IPS DF 4.7 (cell line): ENCODE data around the gene R3HDM1.
"Not testable (repeated sequence)": the region's sequence is repeated elsewhere in the genome, so short reads cannot be mapped to it uniquely, and the experiment has no call there.

Experiments
- DNase-seq: peaks from one replicate; pipeline ENCODE4 v3.0.0-alpha.2; 2013; ENCODE audit warnings: low spot score; ENCODE audit errors: extremely low read depth

The R3HDM1 gene

GRCh38 chr2:135641156-135642068, 110.1 kb downstream of the R3HDM1 start:
- no peak for DNase-seq

GRCh38 chr2:135647836-135648579, 116.7 kb downstream of the R3HDM1 start:
- no peak for DNase-seq

DNA sequence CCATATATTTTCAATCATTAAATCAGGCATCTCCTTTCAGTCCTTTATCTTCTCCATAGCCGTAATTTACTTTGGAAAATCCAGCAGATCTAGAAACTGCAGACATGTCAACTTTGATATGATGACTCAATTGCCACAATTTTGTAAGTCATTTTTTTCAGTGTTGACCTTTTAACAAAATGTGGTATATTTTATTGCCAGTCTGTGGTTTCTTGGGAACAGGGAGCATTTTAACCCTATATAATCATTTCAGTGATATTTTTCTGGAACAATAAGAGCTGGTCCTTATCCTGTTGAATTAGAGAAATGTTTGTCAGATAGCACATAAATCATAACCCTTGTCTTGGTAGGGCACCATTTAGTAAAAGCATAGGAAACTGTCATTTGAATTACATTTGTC, 119.4 kb downstream of the R3HDM1 start:
- DNase-seq, result no peak

- DNase-seq, result no peak
Observed at GRCh38 chr2:135651717-135652116, 120.4 kb downstream of the R3HDM1 start.

DNA sequence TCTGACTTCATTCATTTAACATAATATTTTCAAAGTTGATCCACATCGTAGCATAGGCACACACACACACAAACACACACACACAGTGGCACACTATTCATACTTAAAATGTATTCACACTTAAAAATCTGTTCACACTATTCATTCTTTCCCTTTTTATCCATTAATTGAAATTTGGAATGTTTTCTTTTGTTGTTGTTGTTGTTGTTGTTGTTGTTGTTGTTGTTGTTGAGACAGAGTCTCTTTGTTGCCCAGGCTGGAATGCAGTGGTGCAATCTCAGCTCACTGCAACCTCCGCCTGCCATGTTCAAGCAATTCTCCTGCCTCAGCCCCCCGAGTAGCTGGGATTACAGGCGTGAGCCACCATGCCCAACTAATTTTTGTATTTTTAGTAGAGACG, 123.0 kb downstream of the R3HDM1 start:
- not testable (repeated sequence) for DNase-seq

DNA sequence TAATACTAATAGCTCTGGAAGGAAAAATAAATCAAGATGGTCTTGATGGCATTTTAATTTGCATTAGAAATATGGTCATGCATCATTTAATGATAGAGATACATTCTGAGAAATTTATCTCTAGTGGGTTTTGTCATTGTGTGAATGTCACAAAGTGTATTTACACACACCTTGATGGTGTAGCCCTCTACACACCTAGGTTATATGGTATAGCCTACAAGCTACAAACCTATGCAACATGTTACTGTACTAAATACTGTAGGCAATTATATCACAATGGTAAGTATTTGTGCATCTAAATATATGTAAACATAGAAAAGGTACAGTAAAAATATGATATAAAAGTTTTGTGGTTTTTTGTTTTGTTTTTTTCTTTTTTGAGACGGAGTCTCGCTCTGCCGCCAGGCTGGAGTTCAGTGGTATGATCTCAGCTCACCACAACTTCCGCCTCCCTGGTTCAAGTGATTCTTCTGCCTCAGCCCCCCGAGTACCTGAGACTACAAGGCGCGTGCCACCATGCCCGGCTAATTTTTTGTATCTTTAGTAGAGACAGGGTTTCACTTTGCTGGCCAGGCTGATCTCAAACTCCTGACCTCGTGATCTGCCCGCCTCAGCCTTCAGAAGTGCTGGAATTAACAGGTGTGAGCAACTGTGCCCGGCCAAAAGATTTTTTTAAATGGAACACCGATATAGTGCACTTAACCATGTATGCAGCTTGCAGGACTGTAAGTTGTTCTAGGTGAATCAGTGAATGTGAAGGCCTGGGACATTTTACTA, 126.7 kb downstream of the R3HDM1 start:
- DNase-seq, result no peak

DNA sequence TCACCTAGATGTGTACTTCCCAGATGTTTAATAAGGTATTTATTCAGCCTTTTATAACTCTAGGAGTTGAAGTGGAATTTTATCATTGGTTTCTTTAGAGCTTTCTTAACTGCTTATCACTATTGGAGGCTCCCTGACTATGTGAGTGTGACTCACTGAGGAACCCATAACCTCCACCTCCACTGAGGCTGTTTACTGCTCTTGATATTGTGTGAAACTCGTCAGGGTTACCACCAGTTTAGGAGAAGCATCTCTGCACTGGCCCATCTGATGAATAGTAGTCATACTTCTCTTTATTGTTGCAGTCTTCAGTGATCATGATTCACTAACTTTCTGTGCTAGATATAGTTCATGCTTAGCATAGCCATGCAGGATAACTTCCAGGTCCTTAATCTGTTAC, 130.8 kb downstream of the R3HDM1 start:
- DNase-seq, result no peak

DNA sequence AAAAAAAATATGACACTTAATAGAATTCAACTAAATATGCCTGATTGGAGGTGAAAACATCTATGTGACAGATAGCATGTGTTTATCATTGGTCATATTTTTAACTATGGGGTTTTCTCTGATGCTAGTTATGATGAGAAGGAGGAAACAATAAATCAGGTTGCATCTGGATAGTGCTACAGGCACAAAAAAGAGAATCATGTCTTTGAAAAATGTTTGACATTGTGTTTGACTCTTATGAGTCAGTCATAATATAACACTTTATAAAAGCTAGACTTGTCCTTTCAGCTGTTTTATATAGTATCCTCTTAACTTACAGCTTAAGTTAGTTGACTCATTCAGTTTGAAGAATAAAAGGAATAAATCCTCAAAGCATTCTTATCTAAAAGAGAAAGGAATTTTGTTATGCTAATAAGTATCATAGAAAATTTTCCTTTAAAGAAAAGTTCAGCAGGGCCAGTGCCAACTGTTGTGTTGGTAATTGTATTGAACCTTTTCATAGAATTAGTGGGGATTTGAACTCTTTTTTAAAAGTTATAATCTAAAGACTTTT, 131.9 kb downstream of the R3HDM1 start:
- no peak for DNase-seq

DNA sequence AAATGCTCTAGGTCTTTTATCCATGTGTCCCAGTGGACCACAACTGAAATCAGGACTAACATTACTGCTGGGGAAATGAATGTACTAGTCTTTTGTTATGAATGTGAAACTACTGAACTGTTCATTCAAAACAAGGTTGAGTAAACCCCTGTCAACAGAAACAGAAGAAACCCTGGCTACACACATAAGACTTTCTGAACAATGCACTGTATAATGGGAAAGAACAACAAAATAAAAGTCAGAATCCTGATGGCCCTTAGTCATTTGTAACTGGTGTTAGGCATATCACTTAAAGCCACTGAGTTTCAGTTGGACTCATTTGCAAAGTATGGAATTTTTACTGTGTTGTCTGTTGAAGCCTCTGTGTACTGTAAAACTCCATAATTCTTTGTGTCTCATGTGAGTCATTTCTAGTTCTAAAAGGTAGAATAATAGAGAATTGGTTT, 133.4 kb downstream of the R3HDM1 start:
- no peak for DNase-seq

DNA sequence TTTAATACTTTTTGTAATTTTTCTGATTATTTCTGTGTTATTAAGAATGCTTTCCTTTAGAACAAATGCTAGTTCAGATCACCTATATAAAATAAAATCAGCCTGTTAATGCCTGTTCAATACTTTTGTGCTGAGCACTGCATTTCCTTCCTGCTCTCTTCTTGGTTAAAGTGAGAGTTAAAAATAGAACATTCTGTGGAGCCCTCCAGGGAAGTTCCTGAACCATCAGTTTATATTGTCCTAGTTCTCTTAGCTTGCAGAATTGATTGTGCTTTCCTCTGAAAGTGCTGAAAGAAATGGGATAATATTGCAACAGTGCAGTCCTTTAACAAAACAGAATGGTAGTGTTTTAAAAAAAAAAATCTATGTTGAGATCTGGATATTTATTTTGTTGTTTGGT, 135.8 kb downstream of the R3HDM1 start:
- DNase-seq, result no peak

DNA sequence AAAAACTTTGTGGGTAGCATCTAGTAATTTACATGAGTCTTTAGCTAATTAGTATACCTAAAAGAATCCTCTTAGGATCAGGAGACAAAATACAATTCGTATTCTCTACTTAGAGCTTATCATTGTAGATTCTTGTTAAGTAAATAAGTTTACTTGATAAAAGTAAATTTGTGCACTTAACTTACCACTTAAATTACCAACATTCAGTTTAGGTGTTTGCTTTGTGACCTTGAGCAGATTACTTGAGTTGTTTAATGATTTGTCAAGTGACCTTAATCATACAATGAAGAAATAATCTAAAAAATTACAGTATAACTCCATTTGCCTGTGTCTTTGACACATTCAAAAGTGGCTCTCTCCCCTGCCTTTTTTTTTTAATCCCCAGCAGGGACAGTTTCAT, 143.2 kb downstream of the R3HDM1 start:
- DNase-seq, result no peak

DNA sequence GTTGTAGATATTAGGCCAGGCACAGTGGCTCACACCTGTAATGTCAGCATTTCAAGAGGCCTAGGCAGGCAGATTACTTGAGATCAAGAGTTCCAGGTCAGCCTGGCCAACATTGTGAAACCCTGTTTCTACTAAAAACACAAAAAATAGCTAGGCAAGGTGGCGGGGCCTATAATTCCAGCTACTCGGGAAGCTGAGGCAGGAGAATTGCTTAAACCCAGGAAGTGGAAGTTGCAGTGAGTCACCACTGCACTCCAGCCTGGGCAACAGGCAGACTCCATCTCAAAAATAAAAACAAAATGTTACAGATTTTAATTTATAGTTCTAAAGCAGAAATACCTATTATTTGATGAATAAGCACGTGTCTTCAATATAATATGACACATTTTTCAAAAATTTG, 144.7 kb downstream of the R3HDM1 start:
- DNase-seq, result no peak

GRCh38 chr2:135679125-135679524, 147.8 kb downstream of the R3HDM1 start:
- DNase-seq, result no peak

GRCh38 chr2:135685361-135685760, 154.1 kb downstream of the R3HDM1 start:
- no peak for DNase-seq

DNA sequence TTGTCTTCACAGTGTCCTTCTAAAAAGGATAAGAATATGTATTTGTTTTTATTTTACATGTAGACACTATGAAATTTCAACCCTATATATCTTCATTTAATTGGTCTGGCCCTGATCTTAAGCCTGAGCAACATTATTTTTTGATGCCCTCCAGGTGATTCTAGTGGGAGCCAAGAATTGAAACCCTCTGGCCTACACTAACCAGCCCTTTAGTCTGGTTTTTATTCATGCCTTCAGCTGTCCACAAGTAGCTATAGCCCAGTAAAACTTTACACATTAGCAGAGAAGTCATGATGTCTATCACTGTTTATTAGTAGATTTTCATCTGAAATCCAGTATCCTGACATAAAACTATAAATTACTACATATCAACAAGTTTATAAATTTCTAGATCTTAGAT, 157.7 kb downstream of the R3HDM1 start:
- DNase-seq, result no peak

DNA sequence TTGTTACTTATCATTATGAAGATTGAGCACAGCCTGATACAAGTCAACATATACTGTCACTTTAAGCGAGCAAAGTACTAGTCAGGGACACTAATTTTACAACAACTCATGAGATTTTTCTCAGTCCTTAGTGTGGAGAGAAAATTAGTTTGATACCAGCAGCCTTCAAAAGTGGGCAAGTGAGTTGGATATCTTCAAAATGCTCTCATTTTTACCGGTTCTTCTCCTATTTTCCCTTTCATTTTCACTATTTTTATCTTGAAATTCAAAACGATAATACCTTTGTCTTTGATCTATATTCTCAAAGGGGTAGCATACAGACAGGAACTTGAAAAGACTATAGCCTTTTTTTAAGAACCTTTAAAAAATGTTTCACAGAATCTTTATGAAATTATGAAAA, 158.4 kb downstream of the R3HDM1 start:
- no peak for DNase-seq

DNA sequence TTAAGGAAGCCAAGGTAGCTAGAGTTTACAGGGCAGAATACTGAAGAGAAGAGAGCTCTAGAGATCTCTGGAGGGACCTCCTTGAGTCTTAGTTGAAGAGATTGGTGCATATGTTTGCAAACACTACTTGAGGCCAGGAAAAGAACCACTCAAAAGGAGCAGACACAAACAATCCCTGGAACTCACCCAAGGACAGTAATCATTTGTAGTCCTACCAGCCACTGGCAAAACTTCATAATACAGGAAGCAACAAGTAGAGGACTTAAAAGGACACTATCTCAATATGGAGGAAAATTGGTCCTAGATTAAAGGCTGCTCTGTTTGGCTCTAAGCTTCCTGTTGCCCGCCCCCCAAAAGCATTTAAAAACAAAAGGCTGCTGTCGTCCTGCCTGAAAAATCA, 163.4 kb downstream of the R3HDM1 start:
- no peak for DNase-seq

DNA sequence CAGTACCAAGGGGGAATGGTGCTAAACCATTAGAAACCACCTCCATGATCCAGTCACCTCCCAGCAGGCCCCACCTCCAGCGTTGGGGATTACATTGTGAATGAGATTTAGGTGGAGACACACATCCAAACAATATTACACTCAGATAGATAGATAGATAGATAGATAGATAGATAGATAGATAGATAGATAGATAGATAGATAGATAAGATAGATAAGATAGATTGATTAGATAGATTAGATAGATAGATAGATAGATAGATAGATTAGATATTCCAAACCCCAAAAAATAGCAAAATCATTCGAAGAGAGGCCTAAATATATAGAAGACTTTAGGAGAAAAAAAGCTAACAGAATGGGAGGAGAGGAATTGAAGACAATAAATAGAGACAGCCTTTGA, 167.6 kb downstream of the R3HDM1 start:
- DNase-seq, result no peak

- DNase-seq, result no peak
Observed at GRCh38 chr2:135701442-135701841, 170.2 kb downstream of the R3HDM1 start.

DNA sequence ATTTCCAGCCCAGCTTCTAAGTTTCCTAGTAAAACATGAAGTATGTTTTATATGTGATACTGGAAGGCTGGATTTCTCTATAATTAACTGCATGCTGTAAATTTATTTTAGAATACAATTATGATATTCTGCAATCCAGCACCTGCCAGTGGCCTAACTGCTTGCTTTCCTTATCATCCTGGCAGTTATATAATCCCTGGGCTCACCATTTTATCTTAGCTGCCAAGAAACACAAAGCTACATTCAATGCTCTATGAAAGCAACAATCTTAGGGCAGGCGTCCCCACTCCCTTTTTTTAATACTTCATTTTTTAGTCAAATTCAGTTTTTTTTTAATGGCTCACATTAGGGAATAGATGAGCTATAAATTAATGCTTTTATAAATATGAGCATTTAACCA, 172.0 kb downstream of the R3HDM1 start:
- DNase-seq, result no peak

- not testable (repeated sequence) for DNase-seq
Observed at GRCh38 chr2:135704075-135704474, 172.8 kb downstream of the R3HDM1 start.

DNA sequence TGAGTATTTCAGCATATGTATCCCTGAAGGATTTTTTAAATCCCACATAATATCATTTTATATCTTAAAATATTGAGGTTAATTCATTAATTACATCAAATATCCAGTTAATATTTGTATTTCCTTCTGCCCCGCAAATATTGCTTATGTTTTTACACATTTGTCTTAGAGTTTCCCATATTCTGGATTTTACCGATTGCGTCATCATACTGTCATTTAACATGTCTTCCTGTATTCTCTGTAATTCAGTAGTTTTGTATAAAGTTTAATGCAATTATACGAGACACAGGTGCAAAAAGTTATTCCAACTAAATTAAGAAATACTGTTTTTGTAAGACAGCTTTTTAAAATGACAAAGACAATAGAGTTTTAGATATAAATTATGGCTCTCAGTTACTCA, 176.9 kb downstream of the R3HDM1 start:
- no peak for DNase-seq
